ENCODE measurements around the gene PRPF18.

The PRPF18 gene

GRCh38 chr10:13621931-13622330 is 35.2 kb downstream of the PRPF18 start:
- TF ChIP-seq ZNF274 (IDR thresholded peaks at IDR 0.05; ENCODE audit: low read depth, low read length): no peak
- H3K4me3 ChIP-seq (ENCODE audit: low read length): no peak overlapping the region

DNA sequence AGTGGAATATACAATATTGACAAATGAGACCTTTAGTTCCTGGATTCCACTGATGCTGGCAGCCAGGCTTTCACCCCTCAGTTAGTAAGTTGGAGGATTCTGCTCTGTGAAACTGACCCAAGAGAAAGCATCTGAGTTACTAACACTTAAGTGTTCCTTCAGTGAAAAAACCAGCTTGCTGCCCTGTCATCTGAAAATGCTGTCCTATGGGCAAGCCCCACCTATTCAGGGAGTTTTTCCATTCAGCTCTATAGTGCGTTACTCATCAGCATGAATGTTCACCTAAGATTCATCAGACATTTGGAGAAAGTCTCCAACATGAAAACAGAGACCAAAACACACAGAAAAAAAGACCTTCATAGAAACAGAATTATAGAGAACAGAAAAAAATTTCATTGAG is 37.9 kb downstream of the PRPF18 start:
- no peak for TF ChIP-seq ZNF274 (IDR thresholded peaks at IDR 0.05; ENCODE audit: low read depth, low read length)
- no peak overlapping the region for H3K4me3 ChIP-seq (ENCODE audit: low read length)

GRCh38 chr10:13627459-13628310 is 40.9 kb downstream of the PRPF18 start:
- TF ChIP-seq ZNF274 (IDR thresholded peaks at IDR 0.05; ENCODE audit: low read depth, low read length): no peak
- H3K4me3 ChIP-seq (ENCODE audit: low read length): no peak overlapping the region

GRCh38 chr10:13628661-13629060 is 41.9 kb downstream of the PRPF18 start:
- no peak overlapping the region for H3K4me3 ChIP-seq (ENCODE audit: low read length)
- no peak for TF ChIP-seq ZNF274 (IDR thresholded peaks at IDR 0.05; ENCODE audit: low read depth, low read length)

GRCh38 chr10:13629116-13629515 is 42.4 kb downstream of the PRPF18 start:
- TF ChIP-seq ZNF274 (IDR thresholded peaks at IDR 0.05; ENCODE audit: low read depth, low read length): no peak
- H3K4me3 ChIP-seq (ENCODE audit: low read length): no peak overlapping the region

DNA sequence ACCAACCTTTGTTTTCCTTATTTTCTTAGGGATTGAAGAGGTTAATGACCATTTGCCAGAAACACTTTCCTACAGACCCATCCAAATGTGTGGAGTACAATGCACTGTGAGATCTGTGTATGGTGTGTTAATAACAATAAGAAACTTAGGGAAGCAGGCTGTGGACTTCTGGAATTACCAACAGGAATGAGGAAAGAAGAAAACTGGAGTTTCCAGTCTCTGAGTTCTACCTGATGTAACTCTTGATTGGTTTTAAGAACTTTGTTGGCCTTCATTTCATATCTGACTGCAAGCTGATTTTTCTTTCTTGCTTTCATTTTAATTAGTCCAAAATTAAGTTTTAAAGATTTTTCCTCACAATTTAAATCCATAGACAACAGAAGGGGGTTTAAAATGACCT is 43.5 kb downstream of the PRPF18 start:
- TF ChIP-seq ZNF274 (IDR thresholded peaks at IDR 0.05; ENCODE audit: low read depth, low read length): no peak
- no peak overlapping the region for H3K4me3 ChIP-seq (ENCODE audit: low read length)

DNA sequence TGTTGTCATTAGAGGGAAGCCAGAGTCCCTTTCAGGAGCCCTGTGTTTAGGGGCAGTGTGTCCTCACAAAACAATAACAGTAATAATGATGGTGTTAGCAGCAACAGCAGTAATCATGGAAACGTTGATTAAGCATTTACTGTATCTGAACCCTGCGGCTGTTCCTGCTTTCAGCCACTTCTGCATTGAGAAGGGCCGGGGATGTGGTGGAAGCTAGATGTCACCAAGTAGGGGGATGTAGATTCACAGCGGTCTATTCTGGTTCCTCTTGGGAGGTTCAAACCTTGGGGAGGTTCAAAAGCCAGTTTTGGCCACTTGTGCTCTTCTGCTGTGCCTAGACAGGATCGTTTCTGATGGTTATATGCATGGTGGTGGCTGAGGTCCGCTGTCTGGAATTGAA is 44.8 kb downstream of the PRPF18 start:
- no peak for TF ChIP-seq ZNF274 (IDR thresholded peaks at IDR 0.05; ENCODE audit: low read depth, low read length)
- no peak overlapping the region for H3K4me3 ChIP-seq (ENCODE audit: low read length)

- TF ChIP-seq ZNF274 (IDR thresholded peaks at IDR 0.05; ENCODE audit: low read depth, low read length): no peak
- H3K4me3 ChIP-seq (ENCODE audit: low read length): no peak overlapping the region
These were observed 45.7 kb downstream of the PRPF18 start for GRCh38 chr10:13632440-13632839.

- H3K4me3 ChIP-seq (ENCODE audit: low read length): no peak overlapping the region
- no peak for TF ChIP-seq ZNF274 (IDR thresholded peaks at IDR 0.05; ENCODE audit: low read depth, low read length)
These were observed 46.2 kb downstream of the PRPF18 start for GRCh38 chr10:13632884-13633440.

DNA sequence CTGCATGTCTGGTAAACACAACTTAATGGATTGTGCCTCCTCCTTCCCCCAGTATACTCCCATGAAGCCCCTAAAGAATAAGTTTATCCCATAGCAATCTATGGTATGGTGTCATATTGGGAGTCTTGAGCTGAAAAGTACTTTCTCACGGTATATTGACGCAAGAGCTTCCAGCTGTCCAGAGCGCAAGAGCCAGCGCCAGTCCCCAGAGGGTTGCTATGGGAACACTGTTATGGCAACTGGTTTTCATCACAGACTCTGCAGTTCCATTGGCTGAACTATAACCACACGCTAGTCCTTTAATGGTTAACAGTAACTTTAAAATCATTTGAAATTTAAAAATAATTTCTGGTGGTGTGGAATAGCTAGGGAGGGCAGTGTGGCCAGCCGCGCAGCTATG is 46.9 kb downstream of the PRPF18 start:
- H3K4me3 ChIP-seq (ENCODE audit: low read length): no peak overlapping the region
- no peak for TF ChIP-seq ZNF274 (IDR thresholded peaks at IDR 0.05; ENCODE audit: low read depth, low read length)

DNA sequence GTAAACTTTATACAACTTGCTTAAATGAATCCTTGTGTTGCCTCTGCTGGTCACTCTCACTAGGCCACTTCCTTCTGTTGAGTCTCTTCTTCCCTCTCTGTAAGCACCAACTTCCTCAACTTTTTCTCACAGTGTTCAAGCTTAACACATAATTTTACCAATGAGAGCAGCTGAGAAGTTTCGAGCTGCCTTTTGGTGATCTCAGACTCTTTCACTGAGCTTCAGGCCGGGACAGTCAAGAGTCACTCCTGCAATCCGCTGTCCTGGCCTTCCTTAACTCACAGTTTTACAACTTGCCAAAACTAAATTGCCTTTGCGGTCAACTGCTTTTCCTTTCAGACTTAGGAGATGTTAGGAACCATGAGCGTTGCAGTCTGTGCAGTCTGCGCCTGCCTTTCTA is 47.4 kb downstream of the PRPF18 start:
- TF ChIP-seq ZNF274 (IDR thresholded peaks at IDR 0.05; ENCODE audit: low read depth, low read length): no peak
- H3K4me3 ChIP-seq (ENCODE audit: low read length): no peak overlapping the region

DNA sequence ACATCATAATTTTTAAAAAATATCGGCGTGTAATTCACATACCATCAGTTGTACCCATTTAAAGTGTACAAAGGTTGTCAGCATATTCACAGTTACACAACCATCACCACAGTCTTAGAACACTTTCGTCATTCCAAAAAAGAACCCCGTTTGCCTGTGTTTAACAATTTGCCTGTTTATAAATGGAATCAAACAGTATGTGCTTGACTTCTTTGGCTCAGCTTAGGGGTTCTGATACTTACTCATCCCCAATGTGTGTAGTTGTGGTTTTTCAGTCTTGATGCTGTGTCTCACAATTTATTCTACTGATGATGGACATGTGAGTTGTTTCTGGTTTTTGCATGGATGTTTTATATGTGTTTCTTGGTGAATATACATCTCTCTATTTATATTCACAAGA is 50.0 kb downstream of the PRPF18 start:
- H3K4me3 ChIP-seq (ENCODE audit: low read length): no peak overlapping the region
- TF ChIP-seq ZNF274 (IDR thresholded peaks at IDR 0.05; ENCODE audit: low read depth, low read length): no peak

DNA sequence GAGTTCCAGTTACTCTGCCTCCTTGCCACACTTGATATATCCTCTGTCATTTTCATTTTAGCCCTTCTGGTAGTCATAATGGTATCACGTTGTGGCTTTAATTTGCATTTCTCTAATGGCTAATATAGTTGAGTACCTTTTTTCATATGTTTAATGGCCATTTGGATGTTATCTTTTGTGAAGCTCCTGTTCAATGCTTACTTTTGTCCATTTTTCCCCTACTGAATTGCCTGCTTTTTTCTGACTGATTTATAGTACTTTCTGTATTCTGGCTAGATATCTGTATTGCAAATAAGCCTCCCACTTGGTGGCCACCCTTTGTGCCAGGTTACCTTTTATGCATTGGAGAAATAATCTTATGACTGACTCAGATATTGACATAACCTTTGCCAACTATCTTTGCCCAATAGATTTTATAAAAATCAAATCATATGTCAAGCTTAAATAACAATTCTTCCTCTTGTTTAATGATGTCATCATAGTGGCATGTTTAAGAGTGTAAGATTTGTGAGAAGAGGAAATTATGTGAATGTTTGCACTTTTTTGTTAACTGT is 50.6 kb downstream of the PRPF18 start:
- TF ChIP-seq ZNF274 (IDR thresholded peaks at IDR 0.05; ENCODE audit: low read depth, low read length): no peak
- no peak overlapping the region for H3K4me3 ChIP-seq (ENCODE audit: low read length)

DNA sequence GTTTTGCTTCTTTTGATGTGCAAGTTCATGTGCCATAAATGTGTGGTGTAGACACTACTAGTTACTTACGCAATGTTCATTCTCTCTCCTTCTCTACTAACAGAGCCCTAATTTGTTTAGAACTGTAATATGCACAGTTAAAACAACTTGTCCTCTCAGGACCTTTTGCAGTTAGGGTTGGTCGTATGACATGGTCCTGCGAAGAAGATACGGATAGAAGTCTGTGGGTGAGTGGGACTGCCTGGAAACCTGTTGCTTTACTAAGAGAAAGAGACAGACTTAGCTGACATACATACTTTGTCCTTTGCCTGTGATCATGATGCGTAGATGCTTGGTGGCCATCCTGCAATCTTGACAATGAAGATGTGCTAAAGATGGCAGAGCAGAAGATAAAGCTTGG is 51.1 kb downstream of the PRPF18 start:
- TF ChIP-seq ZNF274 (IDR thresholded peaks at IDR 0.05; ENCODE audit: low read depth, low read length): no peak
- H3K4me3 ChIP-seq (ENCODE audit: low read length): no peak overlapping the region

DNA sequence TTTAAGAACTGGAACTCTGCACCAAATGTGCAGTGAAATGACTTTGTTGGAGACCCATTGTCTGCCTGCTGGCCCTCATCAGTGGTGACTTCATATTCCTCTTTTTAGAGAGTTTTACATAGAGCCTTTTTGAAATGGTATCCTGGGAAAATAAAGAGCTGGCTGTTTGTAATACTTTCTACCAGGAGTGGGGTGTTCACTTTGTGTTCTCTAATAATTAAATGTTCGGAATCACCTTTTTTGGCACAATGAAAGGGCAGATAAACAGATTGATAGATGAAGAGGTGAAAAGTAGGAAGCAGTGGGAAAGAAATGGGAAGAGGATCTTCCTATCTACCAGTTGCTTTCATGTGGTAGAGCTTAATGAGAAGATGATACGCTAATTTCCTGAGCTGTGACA is 55.5 kb downstream of the PRPF18 start:
- TF ChIP-seq ZNF274 (IDR thresholded peaks at IDR 0.05; ENCODE audit: low read depth, low read length): no peak
- H3K4me3 ChIP-seq (ENCODE audit: low read length): no peak overlapping the region

Measured in GM08714 (cell line).